Esophagus muscularis mucosa (tissue), 4 donors: ENCODE measurements around the gene KLHDC4. TPM values are rescaled to one million over a fixed set of nuclear protein-coding genes. Genes with fewer than 3 reads are reported as not detected.

ENCODE experiments used
- DNase-seq: peaks from one replicate; pipeline ENCODE4 v3.0.0-alpha.2; 2017; ENCODE audit errors: extremely low spot score
- H3K27ac ChIP-seq, 4 donors: fragments of 200-600 bp; sonication (generic); replicated peaks in 1 of 4; 1 replicate in 3 of 4; 2 replicates in 1 of 4; pipeline ENCODE4 v1.5.1; 2016 to 2019; ENCODE audit warnings: mild to moderate bottlenecking in 1 of 4
- H3K27me3 ChIP-seq, 4 donors: fragments of 200-600 bp; sonication (generic); one replicate each; pipeline versions ENCODE4 v1.5.1 to v1.6.0; 2016 to 2019
- H3K36me3 ChIP-seq, 4 donors: fragments of 200-600 bp; sonication (generic); one replicate each; pipeline ENCODE4 v1.5.1; 2016 to 2019
- H3K4me1 ChIP-seq, 4 donors: fragments of 200-600 bp; sonication (generic); one replicate each; pipeline ENCODE4 v1.5.1; 2016 to 2019
- H3K4me3 ChIP-seq, 4 donors: fragments of 200-600 bp; sonication (generic); 1 replicate in 2 of 4; 2 replicates in 2 of 4; pipeline ENCODE4 v1.5.1; 2016 to 2019; ENCODE audit warnings: mild to moderate bottlenecking in 4 of 4, moderate library complexity in 1 of 4
- H3K9me3 ChIP-seq, 4 donors: fragments of 200-600 bp; sonication (generic); 1 replicate in 3 of 4; 2 replicates in 1 of 4; pipeline ENCODE4 v1.5.1; 2016 to 2019
- CTCF ChIP-seq, 3 experiments: fragments of 200-600 bp in 2 of 3; fragments of 450-650 bp in 1 of 3; sonication (generic) in 2 of 3; IDR thresholded peaks; one replicate each; pipeline ENCODE4 v1.5.1; 2017 to 2019; ENCODE audit warnings: antibody characterized with exemption in 3 of 3, mild to moderate bottlenecking in 2 of 3, moderate library complexity in 1 of 3
- EP300 ChIP-seq: sonication (generic); formaldehyde crosslinking; IDR thresholded peaks from one replicate; pipeline ENCODE4 v1.6.1; 2017; ENCODE audit warnings: antibody characterized with exemption
- POLR2A ChIP-seq: fragments of 450-650 bp; IDR thresholded peaks from one replicate; pipeline ENCODE4 v1.6.1; 2017; ENCODE audit warnings: antibody characterized with exemption, moderate library complexity, mild to moderate bottlenecking, low read depth
- POLR2AphosphoS5 ChIP-seq, 2 donors: sonication (generic); formaldehyde crosslinking; IDR thresholded peaks; one replicate each; pipeline ENCODE4 v1.6.1; 2017; ENCODE audit warnings: antibody characterized with exemption in 2 of 2
- WGBS: methylation state at CpG from one replicate; pipeline ENCODE4 v1.1.5; 2018; 5-methylcytosine and 5-hydroxymethylcytosine counted together
- intact Hi-C: fragments of 100-400 bp; cut with DNase I; formaldehyde crosslinking; loops from one replicate; pipeline ENCODE4 v1.15.1; 2023
- total RNA-seq, 4 donors: library from RNA; depleted of rRNA; stranded (reverse); fragments of >200 nt; gene quantifications; one replicate each; pipeline versions ENCODE4 v1.1.0 to v1.2.1, GENCODE V29; 2016

Gene KLHDC4
- total RNA-seq, 4 donors from 2014 or later, result 22.2 to 41.5 (median 31.4) TPM

- DNase-seq, result no peak
- Histone ChIP-seq H3K27me3 (peaks cover 0 to 95% (median 0%) of the 10 kb centered on the region in 4 donors), H3K27ac (no peak overlapping the region), H3K4me1 (no peaks in the 10 kb centered on the region), H3K4me3 (no peak overlapping the region), H3K9me3 (peaks cover 0 to 14% (median 3%) of the 10 kb centered on the region in 4 donors), H3K36me3 (no peaks in the 10 kb centered on the region)
- WGBS, result 24% methylated on average over 13 of the region's 16 CpGs
- intact Hi-C loops, result no loop called here
- TF ChIP-seq POLR2AphosphoS5 (IDR thresholded peaks at IDR 0.05), result no peak
- TF ChIP-seq CTCF (IDR thresholded peaks at IDR 0.05), result no peak
- TF ChIP-seq EP300, result no peak
- TF ChIP-seq POLR2A, result no peak
Measured at GRCh38 chr16:87661561-87661960, 104.2 kb downstream of the KLHDC4 start.

GRCh38 chr16:87658564-87659225 lies 107.1 kb downstream of the KLHDC4 start:
- Histone ChIP-seq H3K27me3 (peaks cover 0 to 92% (median 0%) of the 10 kb centered on the region in 4 donors), H3K27ac (no peak overlapping the region)
- intact Hi-C loops, result no loop called here

More at GRCh38 chr16:87658564-87659225, 107.1 kb downstream of the KLHDC4 start:
- WGBS, result 56% methylated on average over 14 of the region's 14 CpGs
- no peaks in the 10 kb centered on the region for H3K36me3 ChIP-seq
- peaks cover 0 to 14% (median 3%) of the 10 kb centered on the region in 4 donors for H3K9me3 ChIP-seq
- no peak overlapping the region for H3K4me3 ChIP-seq
- no peak for TF ChIP-seq POLR2A
- H3K4me1 ChIP-seq, result no peaks in the 10 kb centered on the region
- no peak for DNase-seq

Other genes with a start within 250 kb of the KLHDC4 start
- gene JPH3, start 163.5 kb downstream of the KLHDC4 start, total RNA-seq, result 1 to 10 TPM in 1 of 4 donors, under 1 TPM in 3; 0.42 to 2.2 (median 0.54) TPM
- 10 to 100 TPM in 1 of 4 donors, 1 to 10 TPM in 3; 3.3 to 17.7 (median 4.3) TPM for gene SLC7A5, start 103.5 kb upstream of the KLHDC4 start, total RNA-seq
- gene CA5A, start 170.5 kb upstream of the KLHDC4 start, total RNA-seq, result not detected
- 10 to 100 TPM; 18.9 to 33.6 (median 28.2) TPM for gene BANP, start 185.4 kb upstream of the KLHDC4 start, total RNA-seq